Activated CD4-positive, alpha-beta T cell treated with anti-CD3 and anti-CD28 coated beads for 48 hours (primary cell): Measurements from ENCODE around the gene SUSD6.

ENCODE experiments used
- DNase-seq: peaks from one replicate; pipeline ENCODE4 v3.0.0-alpha.2; 2020

Gene SUSD6

GRCh38 chr14:69698572-69698971 lies 87.2 kb downstream of the SUSD6 start:
- no peak for DNase-seq

GRCh38 chr14:69699243-69699642 lies 87.8 kb downstream of the SUSD6 start:
- DNase-seq, result peak; percentile 57

GRCh38 chr14:69699748-69700303 lies 88.4 kb downstream of the SUSD6 start:
- DNase-seq, result no peak

GRCh38 chr14:69700575-69700974 lies 89.2 kb downstream of the SUSD6 start:
- no peak for DNase-seq

- no peak for DNase-seq
Measured at GRCh38 chr14:69701291-69701690, 89.9 kb downstream of the SUSD6 start.

- DNase-seq, result no peak
Measured at GRCh38 chr14:69701857-69702256, 90.5 kb downstream of the SUSD6 start.

GRCh38 chr14:69703047-69704039 lies 91.9 kb downstream of the SUSD6 start:
- no peak for DNase-seq

GRCh38 chr14:69704319-69704718 lies 92.9 kb downstream of the SUSD6 start:
- no peak for DNase-seq

- DNase-seq, result no peak
Measured at GRCh38 chr14:69705706-69706105, 94.3 kb downstream of the SUSD6 start.

GRCh38 chr14:69708049-69708448 lies 96.7 kb downstream of the SUSD6 start:
- DNase-seq, result no peak

- peak; percentile 58 for DNase-seq
Measured at GRCh38 chr14:69708586-69709560, 97.5 kb downstream of the SUSD6 start.

- no peak for DNase-seq
Measured at GRCh38 chr14:69710378-69710777, 99.0 kb downstream of the SUSD6 start.

GRCh38 chr14:69711065-69711464 lies 99.7 kb downstream of the SUSD6 start:
- DNase-seq, result no peak

GRCh38 chr14:69711477-69711876 lies 100.1 kb downstream of the SUSD6 start:
- no peak for DNase-seq

- no peak for DNase-seq
Measured at GRCh38 chr14:69711881-69712560, 100.6 kb downstream of the SUSD6 start.

GRCh38 chr14:69712599-69713088 lies 101.2 kb downstream of the SUSD6 start:
- no peak for DNase-seq

GRCh38 chr14:69713209-69713781 lies 101.9 kb downstream of the SUSD6 start:
- DNase-seq, result no peak

- DNase-seq, result no peak
Measured at GRCh38 chr14:69713993-69714679, 102.7 kb downstream of the SUSD6 start.

GRCh38 chr14:69715725-69716477 lies 104.5 kb downstream of the SUSD6 start:
- DNase-seq, result no peak

- peak; percentile 68 for DNase-seq
Measured at GRCh38 chr14:69716478-69717187, 105.2 kb downstream of the SUSD6 start.
